CD4-positive, alpha-beta T cell (primary cell): ENCODE results near the gene IL17C. TPM values are rescaled to one million over a fixed set of nuclear protein-coding genes. Genes with fewer than 3 reads are reported as not detected.
"Not testable (repeated sequence)": the region's sequence is repeated elsewhere in the genome, so short reads cannot be mapped to it uniquely, and the experiment has no call there.

Experiments
- ATAC-seq: fragments of 200-7000 bp; cut with Tn5 transposase; one replicate; pipeline ENCODE4 v1.10.0; 2022; ENCODE audit warnings: mild to moderate bottlenecking; ENCODE audit not compliant: poor library complexity
- CTCF ChIA-PET: fragments of 350-600 bp; sonication (Branson Sonifier 250); formaldehyde crosslinking; loops from one replicate; lab custom pipeline; 2021; ENCODE audit warnings: antibody characterized with exemption, inconsistent platforms; lab: Charles Lee
- POLR2A ChIA-PET: fragments of 350-600 bp; sonication (Branson Sonifier 250); formaldehyde crosslinking; loops from one replicate; lab custom pipeline; 2021; ENCODE audit warnings: antibody characterized with exemption, inconsistent platforms; lab: Charles Lee
- DNase-seq, 14 experiments: peaks; one replicate each; pipeline ENCODE4 v3.0.0-alpha.2; 2013 to 2020; ENCODE audit warnings: mixed read lengths in 2 of 14
- H3K27ac ChIP-seq, 2 donors: one replicate each; pipeline versions ENCODE4 v1.5.1 to v1.7.0; 2013; ENCODE audit warnings: low read length in 2 of 2, low read depth in 1 of 2, mild to moderate bottlenecking in 1 of 2
- H3K27me3 ChIP-seq, 2 experiments: 1 replicate in 1 of 2; 2 replicates in 1 of 2; pipeline versions ENCODE4 v1.6.1 to v1.7.0; 2013; ENCODE audit warnings: low read length in 2 of 2, control low read depth in 1 of 2, mild to moderate bottlenecking in 1 of 2, moderate library complexity in 1 of 2; ENCODE audit not compliant: insufficient read depth in 2 of 2, control insufficient read depth in 1 of 2
- H3K36me3 ChIP-seq: one replicate; pipeline ENCODE4 v1.6.1; 2013; ENCODE audit warnings: low read length, control low read depth; ENCODE audit not compliant: insufficient read depth
- H3K4me1 ChIP-seq: one replicate; pipeline ENCODE4 v1.6.1; 2013; ENCODE audit warnings: low read length, control low read depth; ENCODE audit not compliant: insufficient read depth
- H3K4me3 ChIP-seq: one replicate; pipeline ENCODE4 v1.5.1; 2013; ENCODE audit warnings: mild to moderate bottlenecking, low read length, moderate library complexity
- H3K9me3 ChIP-seq, 2 experiments: 1 replicate in 1 of 2; 2 replicates in 1 of 2; pipeline versions ENCODE4 v1.6.1 to v1.7.0; 2013; ENCODE audit warnings: low read length in 2 of 2, mild to moderate bottlenecking in 2 of 2, control low read depth in 1 of 2, moderate library complexity in 1 of 2; ENCODE audit not compliant: control insufficient read depth in 1 of 2, insufficient read depth in 1 of 2
- H3K27ac Mint-ChIP-seq: one replicate; pipeline ENCODE4 v1.8.0; 2020; ENCODE audit warnings: mixed read lengths
- H3K27me3 Mint-ChIP-seq: one replicate; pipeline ENCODE4 v1.8.0; 2021; ENCODE audit warnings: mixed read lengths
- H3K36me3 Mint-ChIP-seq: one replicate; pipeline ENCODE4 v1.8.0; 2021; ENCODE audit warnings: low read depth, mixed read lengths
- H3K4me1 Mint-ChIP-seq: one replicate; pipeline ENCODE4 v1.8.0; 2021; ENCODE audit warnings: low read depth, mixed read lengths
- H3K4me3 Mint-ChIP-seq: one replicate; pipeline ENCODE4 v1.8.0; 2020; ENCODE audit warnings: mild to moderate bottlenecking, mixed read lengths
- H3K9me3 Mint-ChIP-seq: one replicate; pipeline ENCODE4 v1.8.0; 2020; ENCODE audit warnings: mixed read lengths
- intact Hi-C, 2 experiments: fragments of 100-400 bp; cut with DNase I in 1 of 2; cut with micrococcal nuclease in 1 of 2; formaldehyde crosslinking; loops; one replicate each; pipeline versions ENCODE4 v1.15.1 to v1.9.0; 2023 to 2025; cut with DNase I, micrococcal nuclease
- total RNA-seq, 174 experiments: library from RNA in 2 of 174; stranded (reverse) in 2 of 174; gene quantifications; one replicate each; pipeline ENCODE4 v1.2.3 and lab custom pipeline; 2021 to 2026
- TF ChIP-seq, protein P1 (sequence below): fragments of 200-600 bp; IDR thresholded peaks from one replicate; pipeline ENCODE4 v1.8.0; 2022; ENCODE audit warnings: antibody characterized with exemption, mild to moderate bottlenecking

The IL17C gene
- total RNA-seq, 2 experiments from 2014 or later, result 0.77 TPM; not detected in 1

GRCh38 chr16:88665570-88665969, 27.2 kb downstream of the IL17C start:
- no peaks in the 10 kb centered on the region for H3K9me3 ChIP-seq
- no peak overlapping the region for H3K4me3 Mint-ChIP-seq
- no peak overlapping the region for H3K4me3 ChIP-seq
- CTCF ChIA-PET, result no interaction called here
- TF ChIP-seq, protein P1, sequence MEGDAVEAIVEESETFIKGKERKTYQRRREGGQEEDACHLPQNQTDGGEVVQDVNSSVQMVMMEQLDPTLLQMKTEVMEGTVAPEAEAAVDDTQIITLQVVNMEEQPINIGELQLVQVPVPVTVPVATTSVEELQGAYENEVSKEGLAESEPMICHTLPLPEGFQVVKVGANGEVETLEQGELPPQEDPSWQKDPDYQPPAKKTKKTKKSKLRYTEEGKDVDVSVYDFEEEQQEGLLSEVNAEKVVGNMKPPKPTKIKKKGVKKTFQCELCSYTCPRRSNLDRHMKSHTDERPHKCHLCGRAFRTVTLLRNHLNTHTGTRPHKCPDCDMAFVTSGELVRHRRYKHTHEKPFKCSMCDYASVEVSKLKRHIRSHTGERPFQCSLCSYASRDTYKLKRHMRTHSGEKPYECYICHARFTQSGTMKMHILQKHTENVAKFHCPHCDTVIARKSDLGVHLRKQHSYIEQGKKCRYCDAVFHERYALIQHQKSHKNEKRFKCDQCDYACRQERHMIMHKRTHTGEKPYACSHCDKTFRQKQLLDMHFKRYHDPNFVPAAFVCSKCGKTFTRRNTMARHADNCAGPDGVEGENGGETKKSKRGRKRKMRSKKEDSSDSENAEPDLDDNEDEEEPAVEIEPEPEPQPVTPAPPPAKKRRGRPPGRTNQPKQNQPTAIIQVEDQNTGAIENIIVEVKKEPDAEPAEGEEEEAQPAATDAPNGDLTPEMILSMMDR, result no peak
- H3K27ac Mint-ChIP-seq, result peak overlapping the region; percentile 61
- DNase-seq (no peak), ATAC-seq (no peak)
- no peaks in the 10 kb centered on the region for H3K27me3 Mint-ChIP-seq
- H3K9me3 Mint-ChIP-seq, result no peaks in the 10 kb centered on the region
- no peaks in the 10 kb centered on the region for H3K27me3 ChIP-seq
- H3K36me3 Mint-ChIP-seq, result peaks cover 6% of the 10 kb centered on the region
- peaks cover 19% of the 10 kb centered on the region for H3K4me1 ChIP-seq
- intact Hi-C loops, result loop anchor here in 1 of 2 experiments (2.0 kb wide), 1 partner anchor 19 kb away; no protein-coding TSS in a partner anchor
- POLR2A ChIA-PET, result interaction anchor here (1.1 kb wide), 1 partner anchor 96 kb away, joined by 3 read pairs; no protein-coding TSS in a partner anchor
- no peak overlapping the region for H3K27ac ChIP-seq
- peaks cover 17% of the 10 kb centered on the region for H3K4me1 Mint-ChIP-seq
- H3K36me3 ChIP-seq, result no peaks in the 10 kb centered on the region

GRCh38 chr16:88667461-88667860, 29.1 kb downstream of the IL17C start:
- peaks cover 9% of the 10 kb centered on the region for H3K4me1 ChIP-seq
- no peak for ATAC-seq
- H3K4me3 ChIP-seq, result no peak overlapping the region
- TF ChIP-seq, protein P1, result no peak
- intact Hi-C loops, result no loop called here
- H3K9me3 Mint-ChIP-seq, result no peaks in the 10 kb centered on the region
- no peak for DNase-seq
- H3K4me3 Mint-ChIP-seq, result no peak overlapping the region
- no peak overlapping the region for H3K27ac Mint-ChIP-seq
- no peaks in the 10 kb centered on the region for H3K27me3 ChIP-seq
- H3K36me3 ChIP-seq, result peaks cover 3% of the 10 kb centered on the region
- H3K36me3 Mint-ChIP-seq, result peaks cover 6% of the 10 kb centered on the region
- peaks cover 11% of the 10 kb centered on the region for H3K4me1 Mint-ChIP-seq
- H3K9me3 ChIP-seq, result no peaks in the 10 kb centered on the region
- POLR2A ChIA-PET, result no interaction called here
- no peak overlapping the region for H3K27ac ChIP-seq
- no peaks in the 10 kb centered on the region for H3K27me3 Mint-ChIP-seq
- CTCF ChIA-PET, result no interaction called here

- intact Hi-C loops, H3K9me3 Mint-ChIP-seq, CTCF ChIA-PET, POLR2A ChIA-PET, ATAC-seq, H3K9me3 ChIP-seq, H3K4me3 ChIP-seq, H3K4me1 ChIP-seq, H3K27me3 Mint-ChIP-seq, H3K27ac Mint-ChIP-seq, H3K36me3 ChIP-seq, H3K36me3 Mint-ChIP-seq, H3K27ac ChIP-seq, H3K4me3 Mint-ChIP-seq, H3K4me1 Mint-ChIP-seq, DNase-seq, H3K27me3 ChIP-seq: not testable (repeated sequence)
These were observed 31.1 kb downstream of the IL17C start for GRCh38 chr16:88669493-88669892.

DNA sequence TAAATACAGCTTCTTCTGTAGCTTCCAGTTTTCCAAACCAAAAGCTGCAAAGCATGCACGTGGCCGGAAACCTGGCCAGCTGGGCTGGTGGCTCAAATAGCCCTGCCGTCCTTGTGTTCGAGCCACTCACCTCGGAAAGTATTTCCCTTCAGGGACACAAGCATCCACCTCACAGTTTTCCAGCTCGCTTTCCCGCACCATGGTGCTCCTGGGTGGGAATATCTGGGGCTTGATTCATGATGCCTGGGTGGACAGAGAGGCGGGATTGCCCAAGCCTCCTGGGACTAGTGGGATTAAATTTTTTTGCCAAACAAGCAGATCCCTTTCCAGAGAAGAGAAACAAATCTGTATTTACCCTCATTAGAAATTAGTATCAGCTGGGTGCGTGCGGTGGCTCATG, 31.6 kb downstream of the IL17C start:
- Mint-ChIP-seq H3K27ac (no peak overlapping the region), H3K4me1 (peaks cover 3% of the 10 kb centered on the region), H3K4me3 (no peak overlapping the region), H3K36me3 (peaks cover 3% of the 10 kb centered on the region), H3K27me3 (no peaks in the 10 kb centered on the region), H3K9me3 (no peaks in the 10 kb centered on the region)
- ChIA-PET CTCF (no interaction called here), POLR2A (no interaction called here)
- intact Hi-C loops, result no loop called here
- no peak overlapping the region for H3K4me3 ChIP-seq
- H3K27ac ChIP-seq, result no peak overlapping the region
- ATAC-seq, result no peak
- no peak for DNase-seq
- TF ChIP-seq, protein P1, result no peak
- no peaks in the 10 kb centered on the region for H3K4me1 ChIP-seq
- H3K9me3 ChIP-seq, result no peaks in the 10 kb centered on the region
- H3K27me3 ChIP-seq, result no peaks in the 10 kb centered on the region
- H3K36me3 ChIP-seq, result peaks cover 3% of the 10 kb centered on the region
